Heart right ventricle (tissue), 16 donors: ENCODE results near the gene TCF4. TPM values are rescaled to one million over a fixed set of nuclear protein-coding genes. Genes with fewer than 3 reads are reported as not detected.
A peak's percentile ranks its signal among the peaks of the same experiment; 100 is the strongest.

Experiments
- ATAC-seq, 8 donors: fragments of 200-7000 bp; cut with Tn5 transposase; one replicate each; pipeline ENCODE4 v1.9.1; 2020; ENCODE audit warnings: mild to moderate bottlenecking in 8 of 8, moderate library complexity in 8 of 8, moderate number of reproducible peaks in 1 of 8
- DNase-seq, 2 donors: peaks; one replicate each; pipeline ENCODE4 v3.0.0-alpha.2; 2020
- H3K27ac ChIP-seq, 10 donors: fragments of 200-600 bp; sonication (generic) in 2 of 10; one replicate each; pipeline versions ENCODE4 v1.5.0 to v1.8.0; 2020 to 2022; ENCODE audit warnings: mild to moderate bottlenecking in 3 of 10
- H3K27me3 ChIP-seq, 7 donors: fragments of 200-600 bp; one replicate each; pipeline ENCODE4 v1.8.0; 2021 to 2022; ENCODE audit warnings: mild to moderate bottlenecking in 2 of 7
- H3K36me3 ChIP-seq, 9 donors: fragments of 200-600 bp; sonication (generic) in 1 of 9; one replicate each; pipeline versions ENCODE4 v1.5.0 to v1.8.0; 2020 to 2022; ENCODE audit warnings: mild to moderate bottlenecking in 2 of 9
- H3K4me1 ChIP-seq, 9 donors: fragments of 200-600 bp; sonication (generic) in 1 of 9; one replicate each; pipeline versions ENCODE4 v1.5.0 to v1.8.0; 2020 to 2022; ENCODE audit warnings: mild to moderate bottlenecking in 4 of 9
- H3K4me3 ChIP-seq, 10 donors: fragments of 200-600 bp; sonication (generic) in 2 of 10; one replicate each; pipeline versions ENCODE4 v1.5.0 to v1.8.0; 2020 to 2022; ENCODE audit warnings: mild to moderate bottlenecking in 7 of 10, moderate library complexity in 2 of 10
- H3K9me3 ChIP-seq, 11 donors: fragments of 200-600 bp in 10 of 11; sonication (generic) in 2 of 11; one replicate each; pipeline versions ENCODE4 v1.5.0 to v1.8.0; 2013 to 2022; ENCODE audit warnings: mild to moderate bottlenecking in 2 of 11, control low read depth in 1 of 11, moderate library complexity in 1 of 11
- CTCF ChIP-seq, 9 donors: fragments of 200-600 bp; sonication (generic) in 2 of 9; IDR thresholded peaks; one replicate each; pipeline versions ENCODE4 v1.5.0 to v1.8.0; 2021 to 2022; ENCODE audit warnings: antibody characterized with exemption in 9 of 9, mild to moderate bottlenecking in 5 of 9, moderate library complexity in 1 of 9
- WGBS, 2 donors: extraction: QIAGEN DNeasy Blood & Tissue Kit; methylation state at CpG; one replicate each; pipeline ENCODE4 v1.1.7; 2013; ENCODE audit warnings: inconsistent platforms in 1 of 2; 5-methylcytosine and 5-hydroxymethylcytosine counted together
- intact Hi-C, 10 donors: fragments of 100-400 bp; cut with DNase I; formaldehyde crosslinking; loops; one replicate each; pipeline versions ENCODE4 v1.11.1 to v1.14.2; 2022
- polyA plus RNA-seq, 2 donors: library from polyadenylated mRNA; stranded (reverse); fragments of 200-250 nt; gene quantifications; one replicate each; pipeline ENCODE4 v1.2.3, GENCODE V29; 2013
- total RNA-seq, 10 donors: library from RNA; stranded (reverse); fragmentation: NEBNext Ultra II Directional in 3 of 10; extraction: Animal tissue kit (Norgen Biotek cat#: 25700) in 3 of 10; gene quantifications; one replicate each; pipeline versions ENCODE4 v1.2.1 to v1.2.4, GENCODE V29; 2021 to 2023
- donor health status: Arrhythmogenic right ventricular cardiomyopathy.
- donor health status: ischemic (EF 13 %, LVEDD 7.1; RV severe dilation, severe dysfunction).
- donor health status: healthy with polysubstance abuse.
- donor health status: DM: no; HTN: yes; CAD: no.
- donor health status: DM: no; HTN: no; CAD: no.
- donor health status: ischemic (EF 25% LVEDD 6.9; RV normal size, moderate dysfunction).
- donor health status: ischemic (EF 25% LVEDD 5.7; RV mildly dilated, moderate dysfunction).
- donor health status: healthy.
- donor health status: DM: yes; HTN: yes; CAD: no.
- donor health status: Ischemic cardiomyopathy.
- donor health status: ischemic (EF 35%, LVEDD 5.7; RV mildly dilated, moderate dysfunction).
- donor health status: nonischemic (EF 11% LVEDD 7.7; RV severe dilation, severe dysfunction).
- donor health status: DM: yes; HTN: yes; CAD: no.
- donor health status: PGD.
- donor health status: ischemic (EF 29% LVEDD 5.4; RV normal size, mild dysfunction).
- donor health status: nonischemic (EF 23%, LVEDD 6.1; RV moderate dilation, normal function).

TCF4 gene
- total and polyA plus RNA-seq, 12 donors, result 12.6 to 90.1 (median 65.5) TPM

GRCh38 chr18:55247032-55247431 is 341.0 kb downstream of the TCF4 start:
- H3K27ac ChIP-seq, result peak overlapping the region in 5 of 10 donors; percentile 1 to 89 (median 52)
- no peaks in the 10 kb centered on the region for H3K27me3 ChIP-seq
- peaks cover 0 to 63% (median 3%) of the 10 kb centered on the region in 9 donors for H3K36me3 ChIP-seq
- no peaks in the 10 kb centered on the region for H3K9me3 ChIP-seq
- H3K4me1 ChIP-seq, result peaks cover 17 to 100% (median 78%) of the 10 kb centered on the region in 9 donors
- WGBS, 2 donors, result 68 to 71% methylated on average over 5 of the region's 5 CpGs
- intact Hi-C loops, result loop anchor here in 3 of 10 donors (10.0 kb wide), 4 partner anchors 158 to 1328 kb away; partner anchors contain the start of gene TCF4 (in 1 of the 3)
- no peak for TF ChIP-seq CTCF (IDR thresholded peaks at IDR 0.05)
- DNase-seq (no peak), ATAC-seq (no peak)
- no peak overlapping the region for H3K4me3 ChIP-seq

GRCh38 chr18:55246278-55246677 is 341.7 kb downstream of the TCF4 start:
- Histone ChIP-seq H3K4me3 (no peak overlapping the region), H3K4me1 (peaks cover 21 to 100% (median 78%) of the 10 kb centered on the region in 9 donors), H3K36me3 (peaks cover 0 to 70% (median 3%) of the 10 kb centered on the region in 9 donors), H3K9me3 (no peaks in the 10 kb centered on the region), H3K27ac (peak overlapping the region in 6 of 10 donors; percentile 23 to 89 (median 66)), H3K27me3 (no peaks in the 10 kb centered on the region)
- intact Hi-C loops, result loop anchor here in 3 of 10 donors (10.0 kb wide), 4 partner anchors 159 to 1329 kb away; partner anchors contain the start of gene TCF4 (in 1 of the 3)
- DNase-seq (no peak), ATAC-seq (no peak)
- TF ChIP-seq CTCF (IDR thresholded peaks at IDR 0.05), result no peak

GRCh38 chr18:55245211-55245614 is 342.8 kb downstream of the TCF4 start:
- ATAC-seq (peak in 3 of 8 donors; percentile 17 to 37 (median 24)), DNase-seq (no peak)
- H3K27me3 ChIP-seq, result no peaks in the 10 kb centered on the region
- intact Hi-C loops, result loop anchor here in 3 of 10 donors (2.0 to 10.0 kb wide), 5 partner anchors 74 to 1330 kb away; partner anchors contain the start of gene TCF4 (in 1 of the 3)
- TF ChIP-seq CTCF (IDR thresholded peaks at IDR 0.05), result no peak
- no peak overlapping the region for H3K4me3 ChIP-seq
- H3K9me3 ChIP-seq, result no peaks in the 10 kb centered on the region
- peaks cover 21 to 100% (median 78%) of the 10 kb centered on the region in 9 donors for H3K4me1 ChIP-seq
- WGBS, 2 donors, result 52% methylated on average over 4 of the region's 4 CpGs
- peaks cover 0 to 60% (median 3%) of the 10 kb centered on the region in 9 donors for H3K36me3 ChIP-seq
- peak overlapping the region; percentile 55 to 89 (median 72) for H3K27ac ChIP-seq

GRCh38 chr18:55244546-55244945 is 343.4 kb downstream of the TCF4 start:
- peaks cover 0 to 54% (median 3%) of the 10 kb centered on the region in 9 donors for H3K36me3 ChIP-seq
- H3K27ac ChIP-seq, result peak overlapping the region; percentile 55 to 89 (median 72)
- intact Hi-C loops, result loop anchor here in 7 of 10 donors (2.0 to 10.0 kb wide), 12 partner anchors 73 to 1330 kb away; partner anchors contain the start of gene TCF4 (in 1 of the 7)
- peak overlapping the region in 1 of 10 donors; percentile 9 for H3K4me3 ChIP-seq
- H3K27me3 ChIP-seq, result no peaks in the 10 kb centered on the region
- no peak for DNase-seq
- H3K9me3 ChIP-seq, result no peaks in the 10 kb centered on the region
- 40 to 44% methylated on average over 5 of the region's 5 CpGs for WGBS, 2 donors
- peaks cover 21 to 100% (median 84%) of the 10 kb centered on the region in 9 donors for H3K4me1 ChIP-seq
- ATAC-seq, result peak in 7 of 8 donors; percentile 11 to 35 (median 20)
- TF ChIP-seq CTCF (IDR thresholded peaks at IDR 0.05), result no peak
